GM19324 (cell line): Measurements from ENCODE around the gene DFFB.
A peak's percentile ranks its signal among the peaks of the same experiment; 100 is the strongest.

Experiments
- ATAC-seq: cut with Tn5 transposase; IDR thresholded peaks from one replicate; pipeline ENCODE4 v1.9.1; 2021; ENCODE audit warnings: mild to moderate bottlenecking, moderate library complexity; ENCODE audit not compliant: unreplicated experiment, low FRiP score

Gene DFFB

DNA sequence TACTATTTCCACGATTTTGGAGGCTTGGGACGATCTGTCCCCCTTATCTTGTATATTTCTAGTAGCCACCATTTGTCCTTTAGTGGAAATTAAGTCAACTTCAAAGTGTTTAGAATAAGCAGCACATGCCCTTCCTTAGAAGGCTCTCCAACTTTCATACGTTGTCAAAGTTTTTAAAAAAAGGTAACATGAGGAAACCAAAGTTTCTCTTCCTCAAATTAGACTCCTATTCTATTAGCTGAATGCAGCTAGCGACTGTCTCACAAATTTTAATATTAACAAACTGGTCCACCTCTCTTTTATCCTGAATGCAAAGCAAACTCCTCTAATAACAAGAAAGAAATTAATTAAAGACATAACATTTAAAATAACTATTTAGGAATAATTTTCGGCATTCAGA is 35.9 kb downstream of the DFFB start:
- no peak for ATAC-seq

DNA sequence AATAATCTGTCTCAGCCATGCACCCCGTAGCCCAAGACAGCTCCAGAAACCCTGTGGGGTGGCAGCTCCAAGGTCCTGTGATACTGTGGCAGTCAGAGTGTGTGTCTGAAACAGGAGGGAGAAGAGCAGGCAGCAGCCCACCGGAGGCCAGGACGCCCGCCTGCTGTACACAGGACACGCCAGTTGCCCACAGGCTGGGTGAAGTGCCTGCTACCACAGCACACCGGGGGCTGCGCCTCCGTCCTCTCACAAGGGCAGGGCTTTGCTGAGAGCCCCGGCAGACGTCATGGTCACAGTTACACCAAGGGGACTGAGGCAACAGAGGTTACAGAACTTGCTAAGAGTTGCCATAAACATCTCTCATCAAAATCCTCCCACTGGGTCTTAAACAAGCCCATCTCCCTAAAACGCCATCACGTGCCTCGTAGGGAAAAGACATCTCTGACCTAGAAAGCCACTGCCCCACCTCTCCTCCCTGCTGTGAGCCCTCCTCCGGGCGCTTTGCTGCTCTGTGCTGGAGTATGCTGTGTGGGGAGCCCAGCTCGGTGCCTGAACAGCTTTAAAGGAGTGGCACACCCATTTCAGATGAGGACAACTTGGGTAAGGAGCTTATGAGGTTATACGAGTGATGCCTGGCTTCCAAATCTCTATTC is 37.5 kb downstream of the DFFB start:
- no peak for ATAC-seq

DNA sequence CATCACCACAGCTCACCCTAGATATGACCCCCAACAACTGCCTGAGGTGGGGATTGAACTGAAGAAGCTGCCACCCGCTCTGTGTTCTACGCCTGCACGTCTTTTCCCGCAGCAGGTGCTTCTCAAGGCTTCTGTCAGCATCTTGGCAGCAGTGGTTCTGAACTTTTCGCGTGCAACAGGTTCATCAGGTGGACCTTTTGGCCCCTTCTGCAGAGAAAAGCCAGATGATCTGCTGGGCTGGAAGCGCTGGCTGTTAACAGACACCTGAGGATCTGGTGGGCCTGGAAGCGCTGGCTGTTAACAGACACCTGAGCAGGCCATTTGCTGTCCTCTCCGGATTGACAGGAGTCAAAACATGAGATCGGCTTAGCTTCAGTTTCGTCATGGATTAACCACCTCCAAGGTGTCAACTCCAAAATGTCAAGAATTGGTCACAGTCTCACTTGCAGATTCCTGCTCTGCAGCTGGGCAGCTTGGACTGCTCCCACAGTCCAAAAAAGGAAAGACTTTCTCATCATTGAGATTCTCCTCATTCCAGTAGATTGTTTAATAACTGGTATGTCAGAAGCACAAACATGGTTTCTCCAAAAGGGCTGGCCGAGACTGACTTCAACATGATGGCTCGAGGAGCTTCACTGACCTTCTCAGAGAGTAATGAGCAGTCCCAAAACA is 38.1 kb downstream of the DFFB start:
- no peak for ATAC-seq

DNA sequence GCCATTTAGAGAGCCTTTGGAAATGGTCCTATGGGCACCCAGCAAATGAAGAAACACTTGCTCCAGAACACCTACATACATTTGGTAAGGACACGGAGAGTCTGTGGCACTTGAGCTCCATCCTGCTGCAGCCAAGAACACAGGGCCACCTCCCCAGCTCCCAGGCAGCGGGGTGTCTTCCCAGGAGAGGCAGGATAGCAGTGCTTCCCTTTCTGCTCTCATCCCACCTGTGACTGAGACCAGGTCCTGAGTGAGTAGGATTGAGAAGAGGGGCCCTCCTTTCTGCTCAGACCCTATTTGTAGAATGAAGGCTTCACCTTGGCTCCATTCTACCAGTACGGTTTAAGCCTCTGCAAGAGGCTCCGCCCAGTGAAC is 38.7 kb downstream of the DFFB start:
- no peak for ATAC-seq

GRCh38 chr1:3896396-3897000 is 39.2 kb downstream of the DFFB start:
- no peak for ATAC-seq

DNA sequence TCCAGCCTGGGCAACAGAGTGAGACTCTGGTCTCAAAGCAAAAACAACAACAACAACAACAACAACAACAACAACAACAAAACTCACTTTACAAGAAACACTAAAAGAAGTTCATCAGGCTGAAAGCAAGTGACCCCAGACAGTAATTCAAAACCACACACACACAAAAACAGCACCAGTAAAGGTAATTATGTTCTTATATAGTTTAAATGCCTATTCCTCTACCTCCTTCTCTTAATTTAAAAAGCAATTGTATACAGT is 41.1 kb downstream of the DFFB start:
- ATAC-seq: no peak

DNA sequence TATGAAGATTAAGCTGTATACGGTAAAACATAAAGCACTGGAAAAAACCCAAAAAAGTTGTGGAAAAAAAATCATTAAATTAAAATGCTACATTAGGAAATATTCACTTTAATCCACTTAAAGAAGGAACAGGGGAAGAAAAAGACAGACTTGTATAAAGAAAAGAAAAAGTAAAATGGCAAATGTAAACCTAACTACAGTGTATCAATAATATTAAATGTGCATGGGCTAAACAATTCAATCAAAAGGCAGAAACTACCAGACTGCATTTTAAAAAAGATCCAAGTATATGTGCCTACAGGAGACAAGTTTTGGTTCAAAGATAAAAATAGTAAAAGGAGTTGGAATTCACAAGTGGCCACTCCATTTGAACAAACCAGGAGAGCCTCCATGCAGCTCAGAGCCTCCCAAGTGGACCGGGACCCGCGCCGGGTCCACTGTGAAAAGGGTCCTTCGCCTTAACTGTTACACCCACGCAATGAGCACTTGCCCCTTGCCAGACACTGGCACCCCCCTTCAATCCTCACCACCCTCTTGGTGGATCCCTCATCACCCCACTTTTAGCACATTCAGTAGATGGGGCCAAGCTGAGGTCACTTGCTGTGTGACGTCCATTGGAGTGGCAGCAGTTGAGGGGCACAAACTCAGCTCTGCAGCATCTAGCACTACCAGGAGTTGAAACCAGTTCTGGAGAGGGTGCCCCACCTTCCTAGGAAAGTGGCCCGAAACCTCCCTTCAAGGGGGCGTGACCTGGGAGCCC is 41.9 kb downstream of the DFFB start:
- ATAC-seq: no peak

GRCh38 chr1:3899754-3900149 is 42.5 kb downstream of the DFFB start:
- ATAC-seq: peak; percentile 1

DNA sequence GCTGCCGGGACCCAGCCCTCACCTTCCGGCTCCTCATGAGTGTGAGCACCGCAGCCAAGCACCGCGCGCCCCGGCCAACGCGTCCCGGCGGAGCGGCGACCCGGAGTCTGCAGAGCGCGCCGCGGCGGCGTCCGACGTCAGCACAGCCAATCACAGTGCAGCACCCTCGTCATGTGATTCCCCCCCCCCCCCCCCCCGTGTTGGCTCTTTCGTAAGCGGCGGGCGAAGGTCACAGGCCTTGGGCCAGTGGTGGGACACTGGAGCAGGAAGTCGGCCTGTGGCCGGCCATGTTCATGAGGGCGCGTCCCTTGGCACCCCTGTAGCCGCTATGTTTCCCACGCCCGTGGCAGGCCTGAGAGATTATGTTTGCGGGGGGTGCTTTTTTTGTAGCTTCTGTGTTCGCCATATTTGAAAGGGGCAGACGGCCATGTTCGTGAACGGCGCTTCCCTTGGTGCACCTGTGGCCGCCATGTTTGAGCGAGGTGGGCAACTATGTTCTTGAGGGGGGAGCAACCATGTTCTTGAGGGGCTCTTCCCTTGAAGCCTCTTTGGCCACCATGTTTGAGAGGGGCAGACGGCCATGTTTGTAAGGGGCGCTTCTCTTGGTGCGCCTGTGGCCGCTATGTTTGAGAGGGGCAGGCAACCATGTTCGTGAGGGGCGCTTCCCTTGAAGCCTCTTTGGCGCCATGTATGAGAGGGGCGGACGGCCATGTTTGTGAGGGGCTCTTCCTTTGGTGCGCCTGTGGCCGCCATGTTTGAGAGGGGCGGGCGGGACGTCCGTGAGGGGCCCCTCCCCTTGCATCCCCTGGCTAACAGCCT is 43.1 kb downstream of the DFFB start, which contains the start of gene C1orf174:
C1orf174 (minus strand) TSS at position 123 of the 819 bp plus-strand sequence; CDS start at position 37, 86 bp downstream.
- ATAC-seq: peak; percentile 79

GRCh38 chr1:3900969-3901529 is 43.8 kb downstream of the DFFB start:
- peak; percentile 51 for ATAC-seq

DNA sequence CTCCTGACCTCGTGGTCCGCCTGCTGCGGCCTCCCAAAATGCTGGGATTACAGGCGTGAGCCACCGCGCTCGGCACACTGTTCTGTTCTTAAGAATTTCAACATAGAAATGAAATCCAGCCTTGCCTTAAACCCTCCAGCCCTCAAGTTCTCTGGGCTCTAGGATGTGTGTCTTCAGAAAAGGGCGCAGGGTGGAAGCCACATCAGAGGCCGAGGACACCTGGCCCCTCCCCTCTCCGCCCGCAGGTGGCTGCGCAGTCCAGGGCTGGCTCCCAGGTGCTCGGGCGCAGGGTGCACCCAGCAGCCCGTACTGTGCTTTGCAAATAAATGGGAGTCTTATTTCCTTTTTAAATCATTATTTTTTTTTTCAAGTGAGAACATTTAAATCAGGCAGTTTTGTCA is 44.8 kb downstream of the DFFB start:
- no peak for ATAC-seq

DNA sequence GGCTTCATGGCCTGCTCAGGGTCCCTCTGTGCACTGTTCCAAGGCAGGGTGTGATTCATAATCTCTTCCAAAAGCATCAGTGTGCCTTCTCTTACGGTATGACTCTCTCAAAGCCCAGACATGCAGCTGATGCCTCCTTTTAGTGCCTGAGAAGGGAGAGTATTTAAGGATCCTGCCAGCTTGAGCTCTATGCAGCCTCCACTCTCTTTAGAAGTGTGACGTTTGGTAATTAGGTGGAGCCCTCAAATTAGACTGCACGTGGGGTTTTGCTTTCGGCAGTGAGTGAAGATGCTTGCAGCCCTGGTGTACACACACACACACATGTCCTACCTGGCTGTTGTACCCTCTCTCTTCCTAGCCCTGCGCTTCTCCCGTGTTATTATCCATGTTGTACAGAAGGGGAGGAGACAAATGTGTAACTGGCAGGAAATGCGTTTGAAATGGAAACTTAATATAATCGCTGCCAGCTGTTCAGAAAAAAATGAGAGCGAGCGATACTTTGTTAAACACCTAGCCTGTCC is 45.4 kb downstream of the DFFB start:
- ATAC-seq: no peak

DNA sequence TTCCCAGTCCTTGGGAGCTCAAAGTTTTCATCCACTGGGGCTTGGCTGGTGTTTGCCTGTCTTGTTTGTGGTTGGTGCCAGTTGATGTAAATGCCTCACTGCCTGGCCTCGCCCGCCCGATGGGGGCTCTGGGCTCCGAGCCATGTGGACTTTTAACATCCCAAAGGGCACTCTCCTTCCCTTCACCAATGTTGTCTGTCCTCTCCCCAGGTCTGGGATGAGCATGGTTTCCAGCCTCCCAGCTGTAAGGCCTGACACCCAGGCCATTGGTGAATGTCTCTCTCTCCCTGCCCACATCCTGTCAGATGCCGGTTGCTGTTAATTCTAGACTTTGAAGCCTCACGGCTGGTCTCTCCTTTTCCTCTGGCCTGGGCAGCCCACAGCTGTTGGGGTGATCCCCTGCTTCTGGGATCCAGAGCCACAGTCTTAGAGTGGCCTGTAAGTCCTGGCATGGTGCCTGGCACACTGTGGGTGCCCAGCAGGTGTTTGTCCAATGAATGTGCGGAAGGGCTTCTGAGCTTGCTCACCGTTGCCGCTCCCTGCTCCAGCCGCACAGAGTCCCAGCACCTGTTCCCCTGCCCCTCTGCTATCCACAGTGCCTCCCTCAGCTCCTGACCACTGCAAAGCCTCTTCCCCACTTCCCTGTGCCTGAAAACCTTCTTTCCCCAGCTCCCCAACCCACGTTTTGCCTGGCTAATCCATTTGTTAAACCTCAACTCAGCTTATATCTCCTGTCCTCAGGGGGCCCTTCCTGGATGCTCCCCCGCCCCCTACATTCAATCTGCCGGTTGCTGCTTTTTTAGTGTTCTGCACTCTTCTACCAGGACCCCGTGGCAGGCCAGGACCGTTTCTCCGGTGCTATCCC is 46.1 kb downstream of the DFFB start:
- ATAC-seq: no peak

DNA sequence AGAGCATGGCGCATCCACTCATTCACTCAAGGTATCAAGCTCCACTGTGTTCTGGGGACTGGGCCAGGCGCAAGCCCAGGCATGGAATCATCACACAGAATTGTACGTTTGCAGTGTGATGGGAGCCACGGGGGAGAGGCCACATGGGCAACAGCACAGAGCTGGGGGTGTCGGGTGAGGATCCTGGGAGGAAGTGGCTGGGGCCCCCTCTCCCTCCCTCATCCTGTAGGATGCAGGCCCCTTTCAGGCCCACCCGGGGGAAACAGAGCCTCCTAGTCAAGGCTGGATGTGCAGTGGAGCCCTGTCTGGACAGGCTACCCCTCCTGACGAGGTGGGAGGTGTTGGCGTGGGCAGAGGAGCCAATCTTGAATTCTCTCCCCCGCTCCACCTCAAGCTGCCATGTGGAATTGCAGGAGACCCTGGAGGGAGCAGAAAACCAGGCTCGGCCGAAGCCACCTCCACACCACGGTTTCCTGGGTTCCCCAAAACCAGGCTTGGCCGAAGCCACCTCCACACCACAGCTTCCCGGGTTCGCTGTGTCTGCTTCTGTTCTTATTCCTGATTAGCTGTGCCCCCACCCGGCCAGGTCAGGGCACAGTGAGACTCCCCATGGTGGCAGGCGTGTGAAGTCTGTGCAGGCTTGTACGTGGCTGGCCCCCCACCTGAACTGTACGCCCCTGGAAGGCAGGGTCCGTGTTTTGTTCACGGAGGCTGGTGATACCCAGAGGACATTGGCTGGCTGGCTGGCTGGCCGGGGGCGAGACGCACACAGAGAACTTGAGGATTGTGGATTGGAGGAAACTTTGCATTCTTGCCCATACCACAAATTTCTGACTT is 46.9 kb downstream of the DFFB start:
- ATAC-seq: no peak

- ATAC-seq: no peak
Measured at GRCh38 chr1:3904843-3905185, 47.5 kb downstream of the DFFB start.

- ATAC-seq: no peak
Measured at GRCh38 chr1:3905266-3905952, 48.1 kb downstream of the DFFB start.

- ATAC-seq: no peak
Measured at GRCh38 chr1:3905953-3906671, 48.8 kb downstream of the DFFB start.
